Pancreas (tissue), 10 donors: Measurements from ENCODE around the gene CEP152. TPM values are rescaled to one million over a fixed set of nuclear protein-coding genes. Genes with fewer than 3 reads are reported as not detected.

Experiments used
- ATAC-seq, 4 donors: fragments of 200-7000 bp; cut with Tn5 transposase; one replicate each; pipeline versions ENCODE4 v1.8.0 to v1.9.1; 2020; ENCODE audit warnings: mild to moderate bottlenecking in 4 of 4, moderate library complexity in 4 of 4
- DNase-seq, 6 donors: peaks; one replicate each; pipeline ENCODE4 v3.0.0-alpha.2; 2020
- FAIRE-seq: peaks from 2 replicates; lab custom pipeline; 2012; peaks lifted over from hg19 to GRCh38; lab: Jason Lieb, UNC
- H3K27ac ChIP-seq, 4 donors: fragments of 200-600 bp; sonication (generic); 1 replicate in 3 of 4; 2 replicates in 1 of 4; pipeline versions ENCODE4 v1.5.0 to v1.8.0; 2020
- H3K27me3 ChIP-seq, 4 donors: fragments of 200-600 bp; one replicate each; pipeline ENCODE4 v1.8.0; 2021
- H3K36me3 ChIP-seq, 3 donors: fragments of 200-600 bp; sonication (generic) in 1 of 3; one replicate each; pipeline versions ENCODE4 v1.5.0 to v1.8.0; 2020 to 2021
- H3K4me1 ChIP-seq, 3 donors: fragments of 200-600 bp; one replicate each; pipeline ENCODE4 v1.8.0; 2021
- H3K4me3 ChIP-seq, 4 donors: fragments of 200-600 bp; sonication (generic) in 2 of 4; one replicate each; pipeline versions ENCODE4 v1.5.0 to v1.8.0; 2020 to 2021
- H3K9me3 ChIP-seq, 4 donors: fragments of 200-600 bp; one replicate each; pipeline ENCODE4 v1.8.0; 2021
- WGBS, 2 donors: extraction: QIAGEN DNeasy Blood & Tissue Kit; methylation state at CpG; one replicate each; pipeline ENCODE4 v1.1.7; 2013; 5-methylcytosine and 5-hydroxymethylcytosine counted together
- intact Hi-C, 3 donors: fragments of 100-400 bp; cut with DNase I; formaldehyde crosslinking; loops; one replicate each; pipeline versions ENCODE4 v1.11.1 to v1.14.2; 2022
- polyA plus RNA-seq, 2 donors: library from polyadenylated mRNA; stranded (reverse); fragments of 200-250 nt; gene quantifications; one replicate each; pipeline ENCODE4 v1.2.3, GENCODE V29; 2013
- total RNA-seq, 6 donors: library from RNA; stranded (reverse); fragmentation: NEBNext Ultra II Directional in 4 of 6; extraction: Animal tissue kit (Norgen Biotek cat#: 25700) in 4 of 6; gene quantifications; one replicate each; pipeline versions ENCODE4 v1.2.1 to v1.2.4, GENCODE V29; 2021 to 2023
- TF ChIP-seq, protein P1 (sequence below), 4 donors: fragments of 200-600 bp; sonication (generic) in 3 of 4; IDR thresholded peaks; one replicate each; pipeline versions ENCODE4 v1.5.0 to v1.8.0; 2021; ENCODE audit warnings: antibody characterized with exemption in 4 of 4
- donor health status: healthy with polysubstance abuse.
- donor health status: DM: no; HTN: no; CAD: no; lungs with moderate emphysema.
- donor health status: DM: no; HTN: no; CAD: no.
- donor health status: control.
- donor health status: control.
- donor health status: Bipolar disorder and iron deficiency.
- donor health status: DM: yes; HTN: yes; CAD: no.
- donor health status: DM: no; HTN: no; CAD: no.
- donor health status: DM: no; HTN: no; CAD: no.
- donor health status: DM: yes; HTN: yes; CAD: no.

The CEP152 gene
- total and polyA plus RNA-seq, 8 donors = 1.3 to 8.0 (median 2.5) TPM

DNA sequence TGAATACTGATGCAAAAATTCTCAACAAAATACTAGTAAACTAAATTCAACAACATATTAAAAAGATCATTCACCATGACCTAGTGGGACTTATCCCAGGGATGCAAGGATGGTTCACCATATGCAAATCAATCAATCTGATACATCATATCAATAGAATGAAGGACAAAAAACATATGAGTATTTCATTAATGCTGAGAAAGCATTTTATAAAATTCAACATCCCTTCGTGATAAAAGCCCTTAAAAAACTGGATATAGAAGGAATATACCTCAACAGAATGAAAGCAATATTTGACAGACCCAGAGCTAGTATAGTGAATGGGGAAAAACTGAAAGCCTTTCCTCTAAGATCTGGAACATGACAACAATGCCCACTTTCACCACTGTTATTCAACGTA is 122.4 kb downstream of the CEP152 start:
- H3K4me3 ChIP-seq = no peak overlapping the region

More for the DNA sequence above, 122.4 kb downstream of the CEP152 start:
- no peak for FAIRE-seq
- ATAC-seq = no peak
- Histone ChIP-seq H3K36me3 (no peaks in the 10 kb centered on the region), H3K27ac (no peak overlapping the region), H3K4me1 (no peaks in the 10 kb centered on the region), H3K9me3 (no peaks in the 10 kb centered on the region), H3K27me3 (no peaks in the 10 kb centered on the region)
- 38 to 48% methylated on average over 2 of the region's 2 CpGs for WGBS, 2 donors
- no peak for DNase-seq
- TF ChIP-seq, protein P1, sequence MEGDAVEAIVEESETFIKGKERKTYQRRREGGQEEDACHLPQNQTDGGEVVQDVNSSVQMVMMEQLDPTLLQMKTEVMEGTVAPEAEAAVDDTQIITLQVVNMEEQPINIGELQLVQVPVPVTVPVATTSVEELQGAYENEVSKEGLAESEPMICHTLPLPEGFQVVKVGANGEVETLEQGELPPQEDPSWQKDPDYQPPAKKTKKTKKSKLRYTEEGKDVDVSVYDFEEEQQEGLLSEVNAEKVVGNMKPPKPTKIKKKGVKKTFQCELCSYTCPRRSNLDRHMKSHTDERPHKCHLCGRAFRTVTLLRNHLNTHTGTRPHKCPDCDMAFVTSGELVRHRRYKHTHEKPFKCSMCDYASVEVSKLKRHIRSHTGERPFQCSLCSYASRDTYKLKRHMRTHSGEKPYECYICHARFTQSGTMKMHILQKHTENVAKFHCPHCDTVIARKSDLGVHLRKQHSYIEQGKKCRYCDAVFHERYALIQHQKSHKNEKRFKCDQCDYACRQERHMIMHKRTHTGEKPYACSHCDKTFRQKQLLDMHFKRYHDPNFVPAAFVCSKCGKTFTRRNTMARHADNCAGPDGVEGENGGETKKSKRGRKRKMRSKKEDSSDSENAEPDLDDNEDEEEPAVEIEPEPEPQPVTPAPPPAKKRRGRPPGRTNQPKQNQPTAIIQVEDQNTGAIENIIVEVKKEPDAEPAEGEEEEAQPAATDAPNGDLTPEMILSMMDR (IDR thresholded peaks at IDR 0.05) = no peak
- intact Hi-C loops = no loop called here

Other genes starting within 250 kb of the CEP152 start
- gene FBN1, start 165.4 kb downstream of the CEP152 start, total RNA-seq = 10 to 100 TPM in 3 of 6 donors, 1 to 10 TPM in 3; 2.4 to 35.2 (median 14.1) TPM
- 1 to 10 TPM; 1.5 to 1.9 TPM for gene FBN1, start 165.4 kb downstream of the CEP152 start, polyA plus RNA-seq
- 10 to 100 TPM; 26.5 to 48.4 (median 40.2) TPM for gene EID1, start 67.1 kb upstream of the CEP152 start, total RNA-seq
- gene EID1, start 67.1 kb upstream of the CEP152 start, polyA plus RNA-seq = 10 to 100 TPM; 43.8 to 96.3 TPM
- under 1 TPM in 5 of 6 donors, not detected in 1; 0.03 to 0.24 (median 0.16) TPM for gene SHC4, start 152.8 kb upstream of the CEP152 start, total RNA-seq
- under 1 TPM; 0.19 TPM for gene SHC4, start 152.8 kb upstream of the CEP152 start, polyA plus RNA-seq
- 10 to 100 TPM; 17.0 to 28.4 (median 19.0) TPM for gene SECISBP2L, start 235.4 kb upstream of the CEP152 start, total RNA-seq
- gene SECISBP2L, start 235.4 kb upstream of the CEP152 start, polyA plus RNA-seq = 1 to 10 TPM; 5.1 to 7.7 TPM